Activated CD8-positive, alpha-beta T cell treated with anti-CD3 and anti-CD28 coated beads, Interleukin-2, amount 10 ng/mL, durations not matched to agents 7 days and 5 days (primary cell): Measurements from ENCODE around the gene ATE1. TPM values are rescaled to one million over a fixed set of nuclear protein-coding genes. Genes with fewer than 3 reads are reported as not detected.

ENCODE experiments used
- ATAC-seq: fragments of 150-1000 bp; cut with Tn5 transposase; one replicate; pipeline ENCODE4 v1.10.0; 2021; ENCODE audit warnings: moderate library complexity
- CTCF ChIA-PET: fragments of 350-600 bp; sonication (Branson Sonifier 250); formaldehyde crosslinking; loops from one replicate; lab custom pipeline; 2021; ENCODE audit warnings: antibody characterized with exemption; lab: Charles Lee
- POLR2A ChIA-PET: fragments of 350-600 bp; sonication (Branson Sonifier 250); formaldehyde crosslinking; loops from one replicate; lab custom pipeline; 2021; ENCODE audit warnings: antibody characterized with exemption; lab: Charles Lee
- DNase-seq: peaks from one replicate; pipeline ENCODE4 v3.0.0-alpha.2; 2020
- H3K27ac Mint-ChIP-seq: one replicate; pipeline ENCODE4 v1.8.0; 2021; ENCODE audit warnings: mild to moderate bottlenecking, mixed read lengths
- H3K27me3 Mint-ChIP-seq: one replicate; pipeline ENCODE4 v1.8.0; 2021; ENCODE audit warnings: low read depth, mixed read lengths
- H3K36me3 Mint-ChIP-seq: one replicate; pipeline ENCODE4 v1.8.0; 2021; ENCODE audit warnings: low read depth, mixed read lengths
- H3K4me1 Mint-ChIP-seq: one replicate; pipeline ENCODE4 v1.8.0; 2021; ENCODE audit warnings: low read depth, mixed read lengths
- H3K4me3 Mint-ChIP-seq: one replicate; pipeline ENCODE4 v1.8.0; 2021; ENCODE audit warnings: mild to moderate bottlenecking, mixed read lengths
- H3K9me3 Mint-ChIP-seq: one replicate; pipeline ENCODE4 v1.8.0; 2022; ENCODE audit warnings: mixed read lengths; ENCODE audit not compliant: insufficient read depth
- total RNA-seq, 2 experiments: library from RNA; stranded (reverse); gene quantifications; one replicate each; pipeline ENCODE4 v1.2.3, GENCODE V29; 2021

ATE1 gene
- total RNA-seq, 2 experiments from 2014 or later = 20.2 to 26.0 TPM

- H3K4me1 Mint-ChIP-seq = no peaks in the 10 kb centered on the region
- POLR2A ChIA-PET = no interaction called here
- peaks cover 4% of the 10 kb centered on the region for H3K9me3 Mint-ChIP-seq
- no peak overlapping the region for H3K27ac Mint-ChIP-seq
- CTCF ChIA-PET = interaction anchor here (0.6 to 5.4 kb wide), 19 partner anchors 8 to 216 kb away, joined by 3 to 50 read pairs (median 4); no protein-coding TSS in a partner anchor
- H3K36me3 Mint-ChIP-seq = peaks cover 6% of the 10 kb centered on the region
- ATAC-seq (no peak), DNase-seq (no peak)
- H3K4me3 Mint-ChIP-seq = no peak overlapping the region
- H3K27me3 Mint-ChIP-seq = no peaks in the 10 kb centered on the region
Observed at GRCh38 chr10:121823993-121824463, 103.8 kb downstream of the ATE1 start.

- Mint-ChIP-seq H3K27ac (no peak overlapping the region), H3K36me3 (no peaks in the 10 kb centered on the region), H3K9me3 (peaks cover 4% of the 10 kb centered on the region), H3K4me3 (no peak overlapping the region), H3K4me1 (no peaks in the 10 kb centered on the region), H3K27me3 (no peaks in the 10 kb centered on the region)
- CTCF ChIA-PET = interaction anchor here (1.0 to 5.4 kb wide), 6 partner anchors 8 to 64 kb away, joined by 3 to 50 read pairs (median 10); no protein-coding TSS in a partner anchor
- no peak for ATAC-seq
- POLR2A ChIA-PET = no interaction called here
- no peak for DNase-seq
Observed at GRCh38 chr10:121822724-121823123, 105.1 kb downstream of the ATE1 start.

GRCh38 chr10:121822180-121822579 lies 105.7 kb downstream of the ATE1 start:
- CTCF ChIA-PET = interaction anchor here (2.0 to 5.4 kb wide), 2 partner anchors 17 to 65 kb away, joined by 11 to 50 read pairs; no protein-coding TSS in a partner anchor

GRCh38 chr10:121819049-121819448 lies 108.8 kb downstream of the ATE1 start:
- Mint-ChIP-seq H3K27me3 (no peaks in the 10 kb centered on the region), H3K4me3 (no peak overlapping the region), H3K9me3 (no peaks in the 10 kb centered on the region), H3K27ac (no peak overlapping the region), H3K36me3 (no peaks in the 10 kb centered on the region), H3K4me1 (no peaks in the 10 kb centered on the region)
- POLR2A ChIA-PET = no interaction called here
- no peak for DNase-seq
- no peak for ATAC-seq
- CTCF ChIA-PET = no interaction called here

More at GRCh38 chr10:121822180-121822579, 105.7 kb downstream of the ATE1 start:
- no peaks in the 10 kb centered on the region for H3K9me3 Mint-ChIP-seq
- POLR2A ChIA-PET = no interaction called here
- no peak overlapping the region for H3K27ac Mint-ChIP-seq
- no peaks in the 10 kb centered on the region for H3K27me3 Mint-ChIP-seq
- no peaks in the 10 kb centered on the region for H3K4me1 Mint-ChIP-seq
- DNase-seq (no peak), ATAC-seq (no peak)
- no peak overlapping the region for H3K4me3 Mint-ChIP-seq
- H3K36me3 Mint-ChIP-seq = no peaks in the 10 kb centered on the region

- Mint-ChIP-seq H3K27me3 (no peaks in the 10 kb centered on the region), H3K4me3 (no peak overlapping the region), H3K9me3 (no peaks in the 10 kb centered on the region), H3K36me3 (no peaks in the 10 kb centered on the region), H3K4me1 (no peaks in the 10 kb centered on the region), H3K27ac (no peak overlapping the region)
- POLR2A ChIA-PET = no interaction called here
- CTCF ChIA-PET = interaction anchor here (0.9 kb wide), 1 partner anchor 13 kb away, joined by 3 read pairs; no protein-coding TSS in a partner anchor
- DNase-seq (no peak), ATAC-seq (no peak)
Observed at GRCh38 chr10:121818599-121818998, 109.2 kb downstream of the ATE1 start.

- no peaks in the 10 kb centered on the region for H3K9me3 Mint-ChIP-seq
- CTCF ChIA-PET = no interaction called here
Observed at GRCh38 chr10:121816197-121816596, 111.6 kb downstream of the ATE1 start.

GRCh38 chr10:121813857-121814256 lies 114.0 kb downstream of the ATE1 start:
- H3K27me3 Mint-ChIP-seq = no peaks in the 10 kb centered on the region

More at GRCh38 chr10:121816197-121816596, 111.6 kb downstream of the ATE1 start:
- DNase-seq (no peak), ATAC-seq (no peak)
- no peaks in the 10 kb centered on the region for H3K27me3 Mint-ChIP-seq
- no peak overlapping the region for H3K4me3 Mint-ChIP-seq
- POLR2A ChIA-PET = no interaction called here
- H3K4me1 Mint-ChIP-seq = no peaks in the 10 kb centered on the region
- no peaks in the 10 kb centered on the region for H3K36me3 Mint-ChIP-seq
- H3K27ac Mint-ChIP-seq = no peak overlapping the region

GRCh38 chr10:121813211-121813815 lies 114.5 kb downstream of the ATE1 start:
- H3K27ac Mint-ChIP-seq = no peak overlapping the region
- ChIA-PET POLR2A (no interaction called here), CTCF (interaction anchor here (1.1 kb wide), 1 partner anchor 10 kb away, joined by 3 read pairs; no protein-coding TSS in a partner anchor)
- no peaks in the 10 kb centered on the region for H3K9me3 Mint-ChIP-seq
- no peaks in the 10 kb centered on the region for H3K36me3 Mint-ChIP-seq
- no peak overlapping the region for H3K4me3 Mint-ChIP-seq
- ATAC-seq = no peak
- no peak for DNase-seq
- no peaks in the 10 kb centered on the region for H3K27me3 Mint-ChIP-seq
- H3K4me1 Mint-ChIP-seq = no peaks in the 10 kb centered on the region

More at GRCh38 chr10:121813857-121814256, 114.0 kb downstream of the ATE1 start:
- Mint-ChIP-seq H3K4me3 (no peak overlapping the region), H3K36me3 (no peaks in the 10 kb centered on the region), H3K9me3 (no peaks in the 10 kb centered on the region), H3K27ac (no peak overlapping the region), H3K4me1 (no peaks in the 10 kb centered on the region)
- DNase-seq = no peak
- ChIA-PET POLR2A (no interaction called here), CTCF (interaction anchor here (0.9 to 1.9 kb wide), 3 partner anchors 10 to 73 kb away, joined by 3 to 12 read pairs (median 6); no protein-coding TSS in a partner anchor)
- ATAC-seq = no peak

- DNase-seq = no peak
- H3K4me3 Mint-ChIP-seq = no peak overlapping the region
- ATAC-seq = no peak
- H3K4me1 Mint-ChIP-seq = no peaks in the 10 kb centered on the region
- no peaks in the 10 kb centered on the region for H3K9me3 Mint-ChIP-seq
- H3K27me3 Mint-ChIP-seq = no peaks in the 10 kb centered on the region
- ChIA-PET CTCF (no interaction called here), POLR2A (no interaction called here)
- H3K36me3 Mint-ChIP-seq = no peaks in the 10 kb centered on the region
- no peak overlapping the region for H3K27ac Mint-ChIP-seq
Observed at GRCh38 chr10:121812031-121812430, 115.8 kb downstream of the ATE1 start.

GRCh38 chr10:121811386-121811785 lies 116.4 kb downstream of the ATE1 start:
- POLR2A ChIA-PET = no interaction called here
- H3K27me3 Mint-ChIP-seq = no peaks in the 10 kb centered on the region
- H3K9me3 Mint-ChIP-seq = no peaks in the 10 kb centered on the region
- no peak overlapping the region for H3K4me3 Mint-ChIP-seq
- DNase-seq = no peak
- no peaks in the 10 kb centered on the region for H3K36me3 Mint-ChIP-seq
- H3K27ac Mint-ChIP-seq = no peak overlapping the region
- ATAC-seq = no peak
- H3K4me1 Mint-ChIP-seq = no peaks in the 10 kb centered on the region
- CTCF ChIA-PET = no interaction called here

- Mint-ChIP-seq H3K27me3 (no peaks in the 10 kb centered on the region), H3K4me3 (no peak overlapping the region), H3K36me3 (no peaks in the 10 kb centered on the region), H3K9me3 (no peaks in the 10 kb centered on the region), H3K4me1 (no peaks in the 10 kb centered on the region), H3K27ac (no peak overlapping the region)
- POLR2A ChIA-PET = no interaction called here
- ATAC-seq (no peak), DNase-seq (no peak)
- CTCF ChIA-PET = no interaction called here
Observed at GRCh38 chr10:121808835-121809234, 119.0 kb downstream of the ATE1 start.

- Mint-ChIP-seq H3K27me3 (no peaks in the 10 kb centered on the region), H3K27ac (no peak overlapping the region), H3K4me1 (no peaks in the 10 kb centered on the region), H3K36me3 (no peaks in the 10 kb centered on the region), H3K9me3 (no peaks in the 10 kb centered on the region), H3K4me3 (no peak overlapping the region)
- ChIA-PET POLR2A (no interaction called here), CTCF (interaction anchor here (1.8 kb wide), 1 partner anchor 18 kb away, joined by 11 read pairs; no protein-coding TSS in a partner anchor)
- ATAC-seq = no peak
- DNase-seq = no peak
Observed at GRCh38 chr10:121804460-121804859, 123.4 kb downstream of the ATE1 start.
